ENCODE data around the gene MAN2B2. TPM values are rescaled to one million over a fixed set of nuclear protein-coding genes. Genes with fewer than 3 reads are reported as not detected.

The MAN2B2 gene
- total RNA-seq, 1 experiment from 2014 or later, result 5.9 TPM

- Histone ChIP-seq H3K9ac (ENCODE audit: extremely low read depth, insufficient read length, low read length) (no peak overlapping the region), H2AFZ (ENCODE audit: low read length) (no peak overlapping the region), H2BK12ac (ENCODE audit: insufficient read length, low read depth, low read length) (no peak overlapping the region), H3K27me3 (ENCODE audit: insufficient read depth, low read length) (no peaks in the 10 kb centered on the region), H2AK5ac (ENCODE audit: insufficient read length, low read length) (no peak overlapping the region), H3K79me2 (ENCODE audit: insufficient read depth, low read length) (peaks cover 10% of the 10 kb centered on the region), H2BK15ac (ENCODE audit: low read depth, low read length) (no peak overlapping the region), H3K56ac (ENCODE audit: insufficient read length, low read depth, low read length) (no peak overlapping the region), H3K4ac (ENCODE audit: low read depth, low read length) (no peak overlapping the region), H3K18ac (ENCODE audit: insufficient read length, low read depth, low read length) (no peak overlapping the region), H3T11ph (ENCODE audit: low read length) (no peak overlapping the region), H2BK120ac (ENCODE audit: low read depth, low read length, poor library complexity, severe bottlenecking) (no peak overlapping the region), H2BK5ac (ENCODE audit: insufficient read length, low read length) (no peak overlapping the region), H3K4me1 (ENCODE audit: insufficient read depth, low read length) (no peaks in the 10 kb centered on the region), H4K91ac (ENCODE audit: insufficient read length, low read depth, low read length) (no peak overlapping the region), H3K4me2 (ENCODE audit: insufficient read depth, insufficient read length, low read length) (no peak overlapping the region), H2BK20ac (ENCODE audit: low read depth, low read length, poor library complexity, severe bottlenecking) (no peak overlapping the region), H3K27ac (ENCODE audit: insufficient read length, low read depth, low read length) (no peak overlapping the region), H3K23ac (ENCODE audit: insufficient read length, low read depth, low read length) (no peak overlapping the region), H3K79me1 (ENCODE audit: insufficient read depth, low read depth, low read length, poor library complexity, severe bottlenecking) (peaks cover 8% of the 10 kb centered on the region), H4K5ac (ENCODE audit: insufficient read length, low read depth, low read length) (no peak overlapping the region), H4K8ac (replicated peaks; ENCODE audit: insufficient read length, low read depth, low read length) (no peak overlapping the region), H4K20me1 (ENCODE audit: control insufficient read depth, insufficient read depth, insufficient read length) (no peaks in the 10 kb centered on the region), H3K23me2 (ENCODE audit: insufficient read length, low read depth, low read length, poor library complexity, severe bottlenecking) (peaks cover 14% of the 10 kb centered on the region), H3K14ac (ENCODE audit: insufficient read depth, low read length) (no peak overlapping the region; the same call in 1 of the 2 replicates), H3K9me3 (ENCODE audit: control insufficient read depth, low read depth, low read length) (no peaks in the 10 kb centered on the region)
- H3K9me3 Mint-ChIP-seq, result peaks cover 2 to 3% of the 10 kb centered on the region in 2 experiments; a peak in 1 of 5 replicates
- WGBS (ENCODE audit: extremely low coverage, insufficient read length, low lambda C conversion rate), result no CpG with 5 or more reads among the region's 14 CpGs
- peaks cover 1% of the 10 kb centered on the region; the same call in 1 of the 2 replicates for H3K27me3 Mint-ChIP-seq (ENCODE audit: low read depth)
- no peak for DNase-seq
- peaks cover 19 to 24% of the 10 kb centered on the region in 2 experiments for H3K4me1 Mint-ChIP-seq
- peaks cover 22 to 26% (median 25%) of the 10 kb centered on the region in 3 experiments for H3K36me3 Mint-ChIP-seq (ENCODE audit: insufficient read depth in 1 of 3, low read depth in 3 of 3)
- TF ChIP-seq CTCF (conservative IDR thresholded peaks at IDR 0.05), result no peak
- H3K27ac Mint-ChIP-seq, result no peak overlapping the region
- peak overlapping the region in 1 of 2 experiments; percentile 35; a peak in 1 of 5 replicates for H3K4me3 Mint-ChIP-seq
These were observed 64.2 kb downstream of the MAN2B2 start for GRCh38 chr4:6639137-6639680.

All from H9 (cell line).